ENCODE results near the gene TRAPPC5.

The TRAPPC5 gene

GRCh38 chr19:7701049-7701653 lies 20.5 kb downstream of the TRAPPC5 start:
- H3K79me1 ChIP-seq (replicated peaks; ENCODE audit: low read length, poor library complexity, severe bottlenecking) = no peaks in the 10 kb centered on the region
- no peak overlapping the region for H3K23ac ChIP-seq (ENCODE audit: low read length in 2 of 2)
- no peak overlapping the region for H3K27ac ChIP-seq (ENCODE audit: low read length, poor library complexity, severe bottlenecking)
- no peak overlapping the region for H3K4ac ChIP-seq (ENCODE audit: low read depth in 1 of 2, low read length in 2 of 2)
- H3K4me1 ChIP-seq (ENCODE audit: control insufficient read depth, insufficient read depth, low read depth, low read length) = no peaks in the 10 kb centered on the region
- peaks cover 18 to 76% of the 10 kb centered on the region in 2 experiments for H3K27me3 ChIP-seq (ENCODE audit: control insufficient read depth in 1 of 2, insufficient read depth in 1 of 2, low read length in 2 of 2)
- H3K4me2 ChIP-seq (ENCODE audit: low read length, poor library complexity, severe bottlenecking) = no peak overlapping the region
- no peak overlapping the region for H2BK5ac ChIP-seq (ENCODE audit: low read depth, low read length, poor library complexity, severe bottlenecking)
- no peak overlapping the region for H3K14ac ChIP-seq (ENCODE audit: low read length in 2 of 2)
- H2AK5ac ChIP-seq (ENCODE audit: low read length, severe bottlenecking) = no peak overlapping the region
- H2AFZ ChIP-seq (ENCODE audit: low read depth, low read length) = no peak overlapping the region
- WGBS = 92% methylated on average over 12 of the region's 12 CpGs
- H2BK12ac ChIP-seq (ENCODE audit: low read length in 2 of 2) = no peak overlapping the region
- DNase-seq = no peak
- H4K8ac ChIP-seq (ENCODE audit: low read length) = no peak overlapping the region
- no peak overlapping the region for H2BK120ac ChIP-seq (ENCODE audit: low read depth, low read length)
- H3K18ac ChIP-seq (ENCODE audit: low read depth in 1 of 2, low read length in 2 of 2) = no peak overlapping the region
- no peak overlapping the region for H3K4me3 ChIP-seq (ENCODE audit: insufficient read depth in 1 of 2, low read depth in 1 of 2, low read length in 2 of 2)
- no peak overlapping the region for H2BK15ac ChIP-seq (ENCODE audit: low read depth, poor library complexity, severe bottlenecking)
- H3K36me3 ChIP-seq (ENCODE audit: control insufficient read depth in 1 of 2, insufficient read depth in 2 of 2, low read depth in 1 of 2, low read length in 2 of 2) = no peaks in the 10 kb centered on the region
- H3K9me3 ChIP-seq (ENCODE audit: control insufficient read depth, low read length) = no peaks in the 10 kb centered on the region
- H4K91ac ChIP-seq (ENCODE audit: low read length) = no peak overlapping the region
- no peak overlapping the region for H3K9ac ChIP-seq (ENCODE audit: low read length)

DNA sequence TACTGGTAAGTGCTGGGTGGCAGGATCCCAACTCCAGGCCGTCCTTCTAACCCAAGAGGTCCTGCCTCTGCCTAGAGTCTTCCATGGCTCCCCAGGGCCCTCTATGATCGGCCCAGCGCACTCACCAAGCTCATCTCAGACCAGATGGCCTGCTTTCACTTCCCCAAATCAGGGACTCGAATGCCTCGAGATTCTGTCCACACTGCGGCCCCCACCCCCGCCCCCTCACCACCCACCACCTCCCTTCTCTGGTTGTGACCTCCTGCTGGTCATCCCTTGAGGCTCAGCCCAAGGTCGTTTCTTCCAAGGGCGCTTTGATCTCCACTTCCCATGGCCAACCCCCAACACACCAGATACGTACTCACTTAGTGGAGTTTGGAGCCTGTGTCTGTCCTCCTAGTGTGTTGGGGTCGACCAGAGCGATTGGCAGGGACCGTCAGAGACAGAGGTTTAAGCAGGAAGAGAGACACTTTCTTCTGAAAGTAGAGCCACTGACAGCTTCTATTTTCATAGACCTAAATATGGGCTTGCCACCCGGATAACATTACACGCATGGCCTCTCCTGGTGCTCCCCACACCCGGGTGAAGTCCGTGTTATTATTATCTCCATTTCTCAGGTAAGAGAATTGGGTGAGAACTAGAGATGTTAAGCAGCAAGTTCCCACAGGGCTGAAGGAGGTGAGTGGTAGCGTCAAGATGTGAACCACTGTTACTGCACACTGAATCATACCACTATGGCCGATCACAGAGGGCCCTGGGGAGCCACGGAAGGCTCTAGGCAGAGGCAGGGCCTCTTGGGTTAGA lies 21.2 kb downstream of the TRAPPC5 start, which contains the start of gene FCER2:
FCER2 (minus strand) TSS at position 478 of the 804 bp plus-strand sequence. CDS start 2,371 bp downstream, outside the sequence.
- no peak for DNase-seq
- no peak within 1 kb of the TSS for H2BK12ac ChIP-seq (ENCODE audit: low read length in 2 of 2)
- H3K9ac ChIP-seq (ENCODE audit: low read length) = no peak within 1 kb of the TSS
- H2BK15ac ChIP-seq (ENCODE audit: low read depth, poor library complexity, severe bottlenecking) = no peak within 1 kb of the TSS
- no peak within 1 kb of the TSS for H2AFZ ChIP-seq (ENCODE audit: low read depth, low read length)
- no peak within 1 kb of the TSS for H3K4me3 ChIP-seq (ENCODE audit: insufficient read depth in 1 of 2, low read depth in 1 of 2, low read length in 2 of 2)
- no peak within 1 kb of the TSS for H4K8ac ChIP-seq (ENCODE audit: low read length)
- peaks cover 18 to 79% of the 10 kb centered on the region in 2 experiments for H3K27me3 ChIP-seq (ENCODE audit: control insufficient read depth in 1 of 2, insufficient read depth in 1 of 2, low read length in 2 of 2)
- H4K91ac ChIP-seq (ENCODE audit: low read length) = no peak within 1 kb of the TSS
- no peak within 1 kb of the TSS for H3K27ac ChIP-seq (ENCODE audit: low read length, poor library complexity, severe bottlenecking)
- no peak within 1 kb of the TSS for H2BK120ac ChIP-seq (ENCODE audit: low read depth, low read length)
- 78% methylated on average over 17 of the region's 20 CpGs for WGBS
- H3K4ac ChIP-seq (ENCODE audit: low read depth in 1 of 2, low read length in 2 of 2) = no peak within 1 kb of the TSS
- no peak within 1 kb of the TSS for H2AK5ac ChIP-seq (ENCODE audit: low read length, severe bottlenecking)
- H3K4me1 ChIP-seq (ENCODE audit: control insufficient read depth, insufficient read depth, low read depth, low read length) = no peaks in the 10 kb centered on the region
- no peaks in the 10 kb centered on the region for H3K9me3 ChIP-seq (ENCODE audit: control insufficient read depth, low read length)
- no peak within 1 kb of the TSS for H3K23ac ChIP-seq (ENCODE audit: low read length in 2 of 2)
- H3K18ac ChIP-seq (ENCODE audit: low read depth in 1 of 2, low read length in 2 of 2) = no peak within 1 kb of the TSS
- H3K79me1 ChIP-seq (replicated peaks; ENCODE audit: low read length, poor library complexity, severe bottlenecking) = no peaks in the 10 kb centered on the region
- no peak within 1 kb of the TSS for H3K4me2 ChIP-seq (ENCODE audit: low read length, poor library complexity, severe bottlenecking)
- H3K14ac ChIP-seq (ENCODE audit: low read length in 2 of 2) = no peak within 1 kb of the TSS
- no peaks in the 10 kb centered on the region for H3K36me3 ChIP-seq (ENCODE audit: control insufficient read depth in 1 of 2, insufficient read depth in 2 of 2, low read depth in 1 of 2, low read length in 2 of 2)
- H2BK5ac ChIP-seq (ENCODE audit: low read depth, low read length, poor library complexity, severe bottlenecking) = no peak within 1 kb of the TSS

DNA sequence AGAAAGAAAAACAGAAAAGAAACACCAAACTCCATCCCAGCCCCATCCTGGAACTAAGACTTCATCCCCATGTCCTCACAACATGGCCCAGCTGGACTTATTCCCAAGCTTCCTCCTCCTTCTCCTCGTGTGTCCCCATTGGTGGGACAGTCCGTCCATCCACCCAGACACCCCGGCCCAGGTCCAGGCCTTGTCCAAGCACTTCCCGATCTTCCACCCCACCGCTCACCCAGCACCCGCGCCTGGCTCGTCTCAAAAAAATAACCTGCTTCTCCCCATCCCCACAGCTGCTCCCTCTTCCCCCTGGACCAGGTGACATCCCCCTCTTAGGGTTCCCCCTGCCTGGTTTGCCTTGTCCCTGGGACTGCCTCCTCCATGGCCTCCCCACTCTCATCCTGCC lies 22.7 kb downstream of the TRAPPC5 start:
- Histone ChIP-seq H3K4me3 (ENCODE audit: insufficient read depth in 1 of 2, low read depth in 1 of 2, low read length in 2 of 2) (no peak overlapping the region), H3K4me2 (ENCODE audit: low read length, poor library complexity, severe bottlenecking) (no peak overlapping the region), H3K14ac (ENCODE audit: low read length in 2 of 2) (no peak overlapping the region), H2BK12ac (ENCODE audit: low read length in 2 of 2) (no peak overlapping the region), H3K36me3 (ENCODE audit: control insufficient read depth in 1 of 2, insufficient read depth in 2 of 2, low read depth in 1 of 2, low read length in 2 of 2) (no peaks in the 10 kb centered on the region), H3K9me3 (ENCODE audit: control insufficient read depth, low read length) (no peaks in the 10 kb centered on the region), H4K91ac (ENCODE audit: low read length) (no peak overlapping the region), H2AFZ (ENCODE audit: low read depth, low read length) (no peak overlapping the region), H3K18ac (ENCODE audit: low read depth in 1 of 2, low read length in 2 of 2) (no peak overlapping the region), H3K27me3 (ENCODE audit: control insufficient read depth in 1 of 2, insufficient read depth in 1 of 2, low read length in 2 of 2) (peaks cover 9 to 68% of the 10 kb centered on the region in 2 experiments), H2BK15ac (ENCODE audit: low read depth, poor library complexity, severe bottlenecking) (no peak overlapping the region), H2AK5ac (ENCODE audit: low read length, severe bottlenecking) (no peak overlapping the region), H3K9ac (ENCODE audit: low read length) (no peak overlapping the region), H3K79me1 (replicated peaks; ENCODE audit: low read length, poor library complexity, severe bottlenecking) (no peaks in the 10 kb centered on the region), H4K8ac (ENCODE audit: low read length) (no peak overlapping the region), H2BK5ac (ENCODE audit: low read depth, low read length, poor library complexity, severe bottlenecking) (no peak overlapping the region), H3K4me1 (ENCODE audit: control insufficient read depth, insufficient read depth, low read depth, low read length) (no peaks in the 10 kb centered on the region), H3K23ac (ENCODE audit: low read length in 2 of 2) (peak overlapping the region in 1 of 2 experiments; percentile 63), H3K4ac (ENCODE audit: low read depth in 1 of 2, low read length in 2 of 2) (no peak overlapping the region), H3K27ac (ENCODE audit: low read length, poor library complexity, severe bottlenecking) (no peak overlapping the region), H2BK120ac (ENCODE audit: low read depth, low read length) (no peak overlapping the region)
- DNase-seq = no peak
- WGBS = 78% methylated on average over 8 of the region's 8 CpGs

DNA sequence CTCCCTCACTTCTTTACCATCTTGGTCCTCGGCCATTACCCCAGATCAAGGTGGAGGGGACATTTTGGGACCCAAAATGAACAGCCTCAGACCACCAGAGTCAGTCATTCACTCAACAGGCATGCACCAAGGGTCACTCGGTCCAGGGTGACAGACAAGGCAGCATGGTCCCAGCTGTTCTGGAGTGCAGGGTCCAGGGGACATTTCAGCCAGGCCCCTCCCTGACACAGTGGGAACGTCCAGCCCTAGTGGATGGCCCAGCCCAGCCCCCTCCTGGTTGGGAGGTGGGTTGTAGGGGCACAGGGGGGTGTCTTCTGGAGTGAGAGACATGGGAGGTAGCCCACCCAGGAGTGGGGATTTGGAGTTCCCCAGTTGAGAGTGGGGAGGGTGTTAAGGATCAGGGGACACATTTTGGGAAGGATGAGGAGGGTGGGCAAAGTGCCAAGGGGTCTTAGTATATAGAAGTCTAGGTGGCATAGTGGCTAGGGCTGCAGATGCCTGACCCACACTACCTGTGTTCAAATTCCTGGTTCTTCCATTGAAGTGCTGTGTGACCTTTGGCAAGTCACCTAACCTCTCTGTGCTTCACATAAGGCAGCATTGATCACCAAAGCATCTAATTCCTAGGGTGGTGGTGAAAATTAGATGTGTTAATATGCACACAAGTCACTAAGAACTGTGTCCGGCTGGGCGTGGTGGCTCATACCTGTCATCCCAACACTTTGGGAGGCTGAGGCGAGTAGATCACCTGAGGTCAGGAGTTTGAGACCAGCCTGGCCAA lies 23.8 kb downstream of the TRAPPC5 start:
- Histone ChIP-seq H3K27ac (ENCODE audit: low read length, poor library complexity, severe bottlenecking) (no peak overlapping the region), H2BK5ac (ENCODE audit: low read depth, low read length, poor library complexity, severe bottlenecking) (no peak overlapping the region), H2BK120ac (ENCODE audit: low read depth, low read length) (no peak overlapping the region), H2BK12ac (ENCODE audit: low read length in 2 of 2) (no peak overlapping the region), H3K27me3 (ENCODE audit: control insufficient read depth in 1 of 2, insufficient read depth in 1 of 2, low read length in 2 of 2) (peaks cover 0 to 58% of the 10 kb centered on the region in 2 experiments), H3K9me3 (ENCODE audit: control insufficient read depth, low read length) (no peaks in the 10 kb centered on the region), H3K14ac (ENCODE audit: low read length in 2 of 2) (no peak overlapping the region), H3K4me1 (ENCODE audit: control insufficient read depth, insufficient read depth, low read depth, low read length) (no peaks in the 10 kb centered on the region), H2BK15ac (ENCODE audit: low read depth, poor library complexity, severe bottlenecking) (no peak overlapping the region), H3K23ac (ENCODE audit: low read length in 2 of 2) (no peak overlapping the region), H3K9ac (ENCODE audit: low read length) (no peak overlapping the region), H3K18ac (ENCODE audit: low read depth in 1 of 2, low read length in 2 of 2) (no peak overlapping the region), H3K4me3 (ENCODE audit: insufficient read depth in 1 of 2, low read depth in 1 of 2, low read length in 2 of 2) (no peak overlapping the region), H2AFZ (ENCODE audit: low read depth, low read length) (no peak overlapping the region), H3K4me2 (ENCODE audit: low read length, poor library complexity, severe bottlenecking) (no peak overlapping the region), H3K4ac (ENCODE audit: low read depth in 1 of 2, low read length in 2 of 2) (no peak overlapping the region), H2AK5ac (ENCODE audit: low read length, severe bottlenecking) (no peak overlapping the region), H3K36me3 (ENCODE audit: control insufficient read depth in 1 of 2, insufficient read depth in 2 of 2, low read depth in 1 of 2, low read length in 2 of 2) (no peaks in the 10 kb centered on the region), H3K79me1 (replicated peaks; ENCODE audit: low read length, poor library complexity, severe bottlenecking) (no peaks in the 10 kb centered on the region), H4K91ac (ENCODE audit: low read length) (no peak overlapping the region), H4K8ac (ENCODE audit: low read length) (no peak overlapping the region)
- WGBS = 79% methylated on average over 6 of the region's 6 CpGs
- DNase-seq = no peak

All from mesenchymal stem cell (in vitro differentiated cells and primary cell).